Panc1 (cell line): ENCODE measurements around the gene PDE6A.

Source experiments
- SIN3A ChIP-seq: IDR thresholded peaks from 2 replicates; pipeline ENCODE4 v1.6.1; 2012; ENCODE audit warnings: low read depth, mild to moderate bottlenecking, low read length, moderate library complexity, borderline replicate concordance; ENCODE audit not compliant: insufficient read depth
- TF ChIP-seq, protein P1 (sequence below): fragments of 450-650 bp; IDR thresholded peaks from 2 replicates; pipeline ENCODE4 v1.5.1; 2017; ENCODE audit warnings: mild to moderate bottlenecking
- TF ChIP-seq, protein P2 (sequence below), 2 experiments: IDR thresholded peaks; 2 replicates each; pipeline ENCODE4 v1.6.1; 2011 to 2012; ENCODE audit warnings: low read depth in 2 of 2, control low read depth in 1 of 2, low read length in 1 of 2, mild to moderate bottlenecking in 1 of 2, moderate library complexity in 1 of 2; ENCODE audit not compliant: insufficient read depth in 1 of 2

DNA sequence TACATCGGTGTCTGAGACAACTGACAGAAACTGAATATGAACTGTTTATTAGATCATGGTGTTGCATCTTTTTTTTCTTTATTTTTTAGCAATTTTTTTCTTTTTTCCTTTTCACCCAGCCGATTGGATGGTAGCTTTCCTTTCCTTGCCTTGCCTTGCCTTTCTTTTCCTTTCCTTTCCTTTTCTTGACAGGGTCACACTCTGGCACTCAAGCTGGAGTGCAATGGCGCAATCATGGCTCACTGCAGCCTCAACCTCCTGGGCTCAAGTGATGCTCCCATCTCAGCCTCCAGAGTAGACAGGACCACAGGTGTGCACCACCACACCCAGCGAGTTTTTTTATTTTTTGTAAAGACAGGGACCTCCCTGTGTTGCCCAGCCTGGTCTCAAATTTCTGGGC, 2.8 kb downstream of the PDE6A start:
- TF ChIP-seq SIN3A: no peak
- TF ChIP-seq, protein P1, sequence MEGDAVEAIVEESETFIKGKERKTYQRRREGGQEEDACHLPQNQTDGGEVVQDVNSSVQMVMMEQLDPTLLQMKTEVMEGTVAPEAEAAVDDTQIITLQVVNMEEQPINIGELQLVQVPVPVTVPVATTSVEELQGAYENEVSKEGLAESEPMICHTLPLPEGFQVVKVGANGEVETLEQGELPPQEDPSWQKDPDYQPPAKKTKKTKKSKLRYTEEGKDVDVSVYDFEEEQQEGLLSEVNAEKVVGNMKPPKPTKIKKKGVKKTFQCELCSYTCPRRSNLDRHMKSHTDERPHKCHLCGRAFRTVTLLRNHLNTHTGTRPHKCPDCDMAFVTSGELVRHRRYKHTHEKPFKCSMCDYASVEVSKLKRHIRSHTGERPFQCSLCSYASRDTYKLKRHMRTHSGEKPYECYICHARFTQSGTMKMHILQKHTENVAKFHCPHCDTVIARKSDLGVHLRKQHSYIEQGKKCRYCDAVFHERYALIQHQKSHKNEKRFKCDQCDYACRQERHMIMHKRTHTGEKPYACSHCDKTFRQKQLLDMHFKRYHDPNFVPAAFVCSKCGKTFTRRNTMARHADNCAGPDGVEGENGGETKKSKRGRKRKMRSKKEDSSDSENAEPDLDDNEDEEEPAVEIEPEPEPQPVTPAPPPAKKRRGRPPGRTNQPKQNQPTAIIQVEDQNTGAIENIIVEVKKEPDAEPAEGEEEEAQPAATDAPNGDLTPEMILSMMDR: no peak
- TF ChIP-seq, protein P2, sequence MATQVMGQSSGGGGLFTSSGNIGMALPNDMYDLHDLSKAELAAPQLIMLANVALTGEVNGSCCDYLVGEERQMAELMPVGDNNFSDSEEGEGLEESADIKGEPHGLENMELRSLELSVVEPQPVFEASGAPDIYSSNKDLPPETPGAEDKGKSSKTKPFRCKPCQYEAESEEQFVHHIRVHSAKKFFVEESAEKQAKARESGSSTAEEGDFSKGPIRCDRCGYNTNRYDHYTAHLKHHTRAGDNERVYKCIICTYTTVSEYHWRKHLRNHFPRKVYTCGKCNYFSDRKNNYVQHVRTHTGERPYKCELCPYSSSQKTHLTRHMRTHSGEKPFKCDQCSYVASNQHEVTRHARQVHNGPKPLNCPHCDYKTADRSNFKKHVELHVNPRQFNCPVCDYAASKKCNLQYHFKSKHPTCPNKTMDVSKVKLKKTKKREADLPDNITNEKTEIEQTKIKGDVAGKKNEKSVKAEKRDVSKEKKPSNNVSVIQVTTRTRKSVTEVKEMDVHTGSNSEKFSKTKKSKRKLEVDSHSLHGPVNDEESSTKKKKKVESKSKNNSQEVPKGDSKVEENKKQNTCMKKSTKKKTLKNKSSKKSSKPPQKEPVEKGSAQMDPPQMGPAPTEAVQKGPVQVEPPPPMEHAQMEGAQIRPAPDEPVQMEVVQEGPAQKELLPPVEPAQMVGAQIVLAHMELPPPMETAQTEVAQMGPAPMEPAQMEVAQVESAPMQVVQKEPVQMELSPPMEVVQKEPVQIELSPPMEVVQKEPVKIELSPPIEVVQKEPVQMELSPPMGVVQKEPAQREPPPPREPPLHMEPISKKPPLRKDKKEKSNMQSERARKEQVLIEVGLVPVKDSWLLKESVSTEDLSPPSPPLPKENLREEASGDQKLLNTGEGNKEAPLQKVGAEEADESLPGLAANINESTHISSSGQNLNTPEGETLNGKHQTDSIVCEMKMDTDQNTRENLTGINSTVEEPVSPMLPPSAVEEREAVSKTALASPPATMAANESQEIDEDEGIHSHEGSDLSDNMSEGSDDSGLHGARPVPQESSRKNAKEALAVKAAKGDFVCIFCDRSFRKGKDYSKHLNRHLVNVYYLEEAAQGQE (IDR thresholded peaks at IDR 0.05; ENCODE audit: insufficient read depth in 1 of 2, low read depth in 2 of 2, low read length in 1 of 2): no peak
